ENCODE measurements around the gene MGP.

Gene MGP

GRCh38 chr12:14913381-14913781 is 27.7 kb upstream of the MGP start:
- ATAC-seq (ENCODE audit: low read depth) (no peak), DNase-seq (ENCODE audit: low spot score in 2 of 2) (no peak)
- peaks cover 3% of the 10 kb centered on the region for H3K9me3 Mint-ChIP-seq
- H3K4me1 Mint-ChIP-seq, result peaks cover 4% of the 10 kb centered on the region
- H3K27ac Mint-ChIP-seq, result no peak overlapping the region
- H3K27me3 Mint-ChIP-seq, result no peaks in the 10 kb centered on the region
- H3K36me3 Mint-ChIP-seq, result peaks cover 45% of the 10 kb centered on the region
- H3K4me3 Mint-ChIP-seq, result no peak overlapping the region

GRCh38 chr12:14911131-14911530 is 25.5 kb upstream of the MGP start:
- H3K9me3 Mint-ChIP-seq, result peaks cover 5% of the 10 kb centered on the region

GRCh38 chr12:14910090-14910915 is 24.6 kb upstream of the MGP start:
- H3K27ac Mint-ChIP-seq, result no peak overlapping the region
- peaks cover 5% of the 10 kb centered on the region for H3K9me3 Mint-ChIP-seq
- no peak for DNase-seq (ENCODE audit: low spot score in 2 of 2)
- H3K4me1 Mint-ChIP-seq, result peaks cover 8% of the 10 kb centered on the region
- peaks cover 39% of the 10 kb centered on the region for H3K36me3 Mint-ChIP-seq
- no peak overlapping the region for H3K4me3 Mint-ChIP-seq
- H3K27me3 Mint-ChIP-seq, result no peaks in the 10 kb centered on the region
- no peak for ATAC-seq (ENCODE audit: low read depth)

More at GRCh38 chr12:14911131-14911530, 25.5 kb upstream of the MGP start:
- Mint-ChIP-seq H3K27me3 (no peaks in the 10 kb centered on the region), H3K36me3 (peaks cover 41% of the 10 kb centered on the region), H3K27ac (no peak overlapping the region), H3K4me1 (peaks cover 5% of the 10 kb centered on the region), H3K4me3 (no peak overlapping the region)
- ATAC-seq (ENCODE audit: low read depth) (no peak), DNase-seq (ENCODE audit: low spot score in 2 of 2) (no peak)

GRCh38 chr12:14907953-14908352 is 22.3 kb upstream of the MGP start:
- H3K4me1 Mint-ChIP-seq, result peaks cover 6% of the 10 kb centered on the region
- peaks cover 25% of the 10 kb centered on the region for H3K36me3 Mint-ChIP-seq
- H3K9me3 Mint-ChIP-seq, result peaks cover 3% of the 10 kb centered on the region
- no peaks in the 10 kb centered on the region for H3K27me3 Mint-ChIP-seq
- peak overlapping the region; percentile 6 for H3K27ac Mint-ChIP-seq
- H3K4me3 Mint-ChIP-seq, result no peak overlapping the region
- ATAC-seq (ENCODE audit: low read depth), result no peak
- no peak for DNase-seq (ENCODE audit: low spot score in 2 of 2)

- DNase-seq (ENCODE audit: low spot score in 2 of 2) (no peak), ATAC-seq (ENCODE audit: low read depth) (no peak)
- Mint-ChIP-seq H3K4me3 (no peak overlapping the region), H3K9me3 (peaks cover 2% of the 10 kb centered on the region), H3K27me3 (no peaks in the 10 kb centered on the region), H3K27ac (no peak overlapping the region), H3K36me3 (peaks cover 16% of the 10 kb centered on the region), H3K4me1 (peaks cover 6% of the 10 kb centered on the region)
These were observed 20.5 kb upstream of the MGP start for GRCh38 chr12:14906114-14906513.

GRCh38 chr12:14905269-14906004 is 19.8 kb upstream of the MGP start:
- no peak for DNase-seq (ENCODE audit: low spot score in 2 of 2)
- no peak for ATAC-seq (ENCODE audit: low read depth)
- H3K4me1 Mint-ChIP-seq, result peaks cover 6% of the 10 kb centered on the region
- no peak overlapping the region for H3K27ac Mint-ChIP-seq
- no peak overlapping the region for H3K4me3 Mint-ChIP-seq
- H3K9me3 Mint-ChIP-seq, result peaks cover 2% of the 10 kb centered on the region
- peaks cover 14% of the 10 kb centered on the region for H3K36me3 Mint-ChIP-seq
- H3K27me3 Mint-ChIP-seq, result no peaks in the 10 kb centered on the region

- H3K4me1 Mint-ChIP-seq, result peaks cover 6% of the 10 kb centered on the region
- no peak overlapping the region for H3K4me3 Mint-ChIP-seq
- no peak for ATAC-seq (ENCODE audit: low read depth)
- DNase-seq (ENCODE audit: low spot score in 2 of 2), result no peak
- H3K27ac Mint-ChIP-seq, result no peak overlapping the region
- peaks cover 2% of the 10 kb centered on the region for H3K9me3 Mint-ChIP-seq
- H3K36me3 Mint-ChIP-seq, result peaks cover 14% of the 10 kb centered on the region
- no peaks in the 10 kb centered on the region for H3K27me3 Mint-ChIP-seq
These were observed 19.2 kb upstream of the MGP start for GRCh38 chr12:14904854-14905253.

- no peak for DNase-seq (ENCODE audit: low spot score in 2 of 2)
- Mint-ChIP-seq H3K4me3 (no peak overlapping the region), H3K4me1 (peaks cover 6% of the 10 kb centered on the region), H3K27me3 (no peaks in the 10 kb centered on the region), H3K36me3 (peaks cover 13% of the 10 kb centered on the region), H3K9me3 (peaks cover 2% of the 10 kb centered on the region), H3K27ac (no peak overlapping the region)
- no peak for ATAC-seq (ENCODE audit: low read depth)
These were observed 17.9 kb upstream of the MGP start for GRCh38 chr12:14903386-14904098.

- no peak for DNase-seq (ENCODE audit: low spot score in 2 of 2)
- Mint-ChIP-seq H3K9me3 (no peaks in the 10 kb centered on the region), H3K27ac (no peak overlapping the region), H3K27me3 (no peaks in the 10 kb centered on the region), H3K4me1 (peaks cover 4% of the 10 kb centered on the region), H3K4me3 (no peak overlapping the region), H3K36me3 (peaks cover 3% of the 10 kb centered on the region)
- no peak for ATAC-seq (ENCODE audit: low read depth)
These were observed 16.8 kb upstream of the MGP start for GRCh38 chr12:14902465-14902864.

GRCh38 chr12:14901228-14901562 is 15.5 kb upstream of the MGP start:
- Mint-ChIP-seq H3K27ac (no peak overlapping the region), H3K27me3 (no peaks in the 10 kb centered on the region), H3K9me3 (no peaks in the 10 kb centered on the region), H3K4me3 (no peak overlapping the region), H3K4me1 (peaks cover 4% of the 10 kb centered on the region), H3K36me3 (peaks cover 3% of the 10 kb centered on the region)
- DNase-seq (ENCODE audit: low spot score in 2 of 2), result no peak
- ATAC-seq (ENCODE audit: low read depth), result no peak

- ATAC-seq (ENCODE audit: low read depth) (no peak), DNase-seq (ENCODE audit: low spot score in 2 of 2) (no peak)
- H3K27me3 Mint-ChIP-seq, result no peaks in the 10 kb centered on the region
- H3K9me3 Mint-ChIP-seq, result no peaks in the 10 kb centered on the region
- peaks cover 3% of the 10 kb centered on the region for H3K36me3 Mint-ChIP-seq
- peaks cover 4% of the 10 kb centered on the region for H3K4me1 Mint-ChIP-seq
- H3K4me3 Mint-ChIP-seq, result no peak overlapping the region
- no peak overlapping the region for H3K27ac Mint-ChIP-seq
These were observed 15.0 kb upstream of the MGP start for GRCh38 chr12:14900521-14901227.

GRCh38 chr12:14896521-14897169 is 11.0 kb upstream of the MGP start:
- no peaks in the 10 kb centered on the region for H3K4me1 Mint-ChIP-seq
- H3K27me3 Mint-ChIP-seq, result no peaks in the 10 kb centered on the region
- no peaks in the 10 kb centered on the region for H3K9me3 Mint-ChIP-seq
- ATAC-seq (ENCODE audit: low read depth) (no peak), DNase-seq (ENCODE audit: low spot score in 2 of 2) (no peak)
- no peak overlapping the region for H3K4me3 Mint-ChIP-seq
- no peak overlapping the region for H3K27ac Mint-ChIP-seq
- no peaks in the 10 kb centered on the region for H3K36me3 Mint-ChIP-seq

- Mint-ChIP-seq H3K27me3 (no peaks in the 10 kb centered on the region), H3K27ac (no peak overlapping the region), H3K9me3 (no peaks in the 10 kb centered on the region), H3K4me3 (no peak overlapping the region), H3K36me3 (no peaks in the 10 kb centered on the region), H3K4me1 (no peaks in the 10 kb centered on the region)
- ATAC-seq (ENCODE audit: low read depth), result no peak
- DNase-seq (ENCODE audit: low spot score in 2 of 2), result no peak
These were observed 8.0 kb upstream of the MGP start for GRCh38 chr12:14893506-14894250.

Measured in memory B cell (primary cell).